HepG2 (cell line): ENCODE results near the gene PRKRIP1. TPM values are rescaled to one million over a fixed set of nuclear protein-coding genes. Genes with fewer than 3 reads are reported as not detected.

Experiments used
- ARNTL ChIP-seq: sonication (generic); formaldehyde crosslinking; IDR thresholded peaks from 2 replicates; pipeline ENCODE4 v1.4.0; 2020; ENCODE audit warnings: mild to moderate bottlenecking, missing genetic modification reagents
- ATAD3A ChIP-seq: sonication (generic); formaldehyde crosslinking; IDR thresholded peaks from 2 replicates; pipeline ENCODE4 v1.4.0; 2020; ENCODE audit warnings: missing genetic modification reagents
- ATRX ChIP-seq: sonication (generic); formaldehyde crosslinking; IDR thresholded peaks from 2 replicates; pipeline ENCODE4 v1.4.0; 2020; ENCODE audit warnings: missing genetic modification reagents, borderline replicate concordance
- CBX2 ChIP-seq, 2 experiments: fragments of 200-600 bp in 1 of 2; sonication (generic); formaldehyde crosslinking in 1 of 2; IDR thresholded peaks; 2 replicates each; pipeline versions ENCODE4 v1.7.0 to v1.8.1; 2018 to 2022; ENCODE audit warnings: low read depth in 2 of 2, low read length in 1 of 2, mild to moderate bottlenecking in 1 of 2, missing genetic modification reagents in 1 of 2
- GATAD2A ChIP-seq: IDR thresholded peaks from 2 replicates; pipeline ENCODE4 v1.6.1; 2016
- MBD4 ChIP-seq: IDR thresholded peaks from 2 replicates; pipeline ENCODE4 v1.6.1; 2012; ENCODE audit warnings: low read length, inconsistent platforms, borderline replicate concordance
- MED13 ChIP-seq: sonication (generic); formaldehyde crosslinking; IDR thresholded peaks from 2 replicates; pipeline ENCODE4 v1.5.0; 2020; ENCODE audit warnings: missing genetic modification reagents
- MTA3 ChIP-seq: sonication (generic); formaldehyde crosslinking; IDR thresholded peaks from 2 replicates; pipeline ENCODE4 v1.4.0; 2020; ENCODE audit warnings: missing genetic modification reagents
- SAFB2 ChIP-seq: sonication (generic); formaldehyde crosslinking; IDR thresholded peaks from 2 replicates; pipeline ENCODE4 v1.5.1; 2020; ENCODE audit warnings: missing genetic modification reagents, low read depth, mild to moderate bottlenecking, borderline replicate concordance
- ZFP36L2 ChIP-seq: sonication (generic); formaldehyde crosslinking; IDR thresholded peaks from 2 replicates; pipeline ENCODE4 v1.4.0; 2020; ENCODE audit warnings: missing genetic modification reagents
- ZNF343 ChIP-seq: sonication (generic); formaldehyde crosslinking; IDR thresholded peaks from 2 replicates; pipeline ENCODE4 v1.4.0; 2020; ENCODE audit warnings: mild to moderate bottlenecking, missing genetic modification reagents
- ZNF558 ChIP-seq: sonication (generic); formaldehyde crosslinking; IDR thresholded peaks from 2 replicates; pipeline ENCODE4 v1.9.0; 2022; ENCODE audit warnings: mild to moderate bottlenecking, missing genetic modification reagents, borderline replicate concordance
- polyA plus RNA-seq, 8 experiments: library from polyadenylated mRNA; depleted of rRNA in 3 of 8; stranded (reverse) in 7 of 8; unstranded in 1 of 8; fragments of >200 nt; fragmentation: Illumina TruSeq in 4 of 8; extraction: Trizol in 4 of 8; gene quantifications; 2 replicates each; pipeline versions ENCODE4 v1.2.1 to v1.2.3, GENCODE V29; 2011 to 2016; ENCODE audit warnings: low read depth in 4 of 8, missing spikeins in 1 of 8, mixed read lengths in 1 of 8; ENCODE audit not compliant: insufficient read depth in 1 of 8
- total RNA-seq, 5 experiments: library from RNA; depleted of rRNA; stranded (reverse); fragments of >200 nt; fragmentation: Illumina TruSeq; extraction: Trizol; gene quantifications; 2 replicates each; pipeline ENCODE4 v1.2.3, GENCODE V29; 2016; ENCODE audit warnings: low read depth in 1 of 5
- TF ChIP-seq, protein P1 (sequence below): sonication (generic); formaldehyde crosslinking; IDR thresholded peaks from 2 replicates; pipeline ENCODE4 v1.4.0; 2020; ENCODE audit warnings: mild to moderate bottlenecking, missing genetic modification reagents
- TF ChIP-seq, protein P2 (sequence below): IDR thresholded peaks from 2 replicates; pipeline ENCODE4 v1.6.1; 2018; ENCODE audit warnings: missing genetic modification reagents, mild to moderate bottlenecking, missing compliant biosample characterization
- TF ChIP-seq, protein P3 (sequence below): sonication (generic); formaldehyde crosslinking; IDR thresholded peaks from 2 replicates; pipeline ENCODE4 v1.5.0; 2020; ENCODE audit warnings: missing genetic modification reagents
- TF ChIP-seq, protein P4 (sequence below): IDR thresholded peaks from 2 replicates; pipeline ENCODE4 v1.6.1; 2016
- TF ChIP-seq, protein P5 (sequence below): sonication (generic); formaldehyde crosslinking; IDR thresholded peaks from 2 replicates; pipeline ENCODE4 v1.4.0; 2020; ENCODE audit warnings: missing genetic modification reagents
- TF ChIP-seq, protein P6 (sequence below): sonication (generic); formaldehyde crosslinking; IDR thresholded peaks from 2 replicates; pipeline ENCODE4 v1.5.1; 2020; ENCODE audit warnings: mild to moderate bottlenecking, missing genetic modification reagents, borderline replicate concordance

The PRKRIP1 gene
- total and polyA plus RNA-seq, 2 of the 13 experiments (the other 11 are each of a cell fraction or from before 2014, with no cell fraction given): 13.2 to 16.8 TPM

DNA sequence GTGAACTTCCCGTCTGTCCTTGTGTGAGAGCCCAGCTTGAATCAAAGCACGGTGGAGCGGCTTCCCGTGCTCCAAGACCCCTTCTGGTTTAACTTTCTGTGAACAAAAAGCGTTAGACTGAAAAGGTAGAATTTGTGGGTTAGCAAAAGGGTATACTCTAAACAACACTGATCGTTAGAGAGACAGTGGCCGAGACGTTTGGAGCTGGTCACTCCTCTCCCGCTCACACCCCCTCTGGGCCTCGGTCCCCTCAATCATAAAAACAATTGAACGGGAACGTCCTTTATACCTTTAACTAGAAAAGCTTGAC is 502 bp downstream of the PRKRIP1 start (continued):
- TF ChIP-seq, protein P1, sequence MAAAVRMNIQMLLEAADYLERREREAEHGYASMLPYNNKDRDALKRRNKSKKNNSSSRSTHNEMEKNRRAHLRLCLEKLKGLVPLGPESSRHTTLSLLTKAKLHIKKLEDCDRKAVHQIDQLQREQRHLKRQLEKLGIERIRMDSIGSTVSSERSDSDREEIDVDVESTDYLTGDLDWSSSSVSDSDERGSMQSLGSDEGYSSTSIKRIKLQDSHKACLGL (CRISPR knock-in tag): no peak
- TF ChIP-seq MED13 (CRISPR knock-in tag) (no peak), SAFB2 (CRISPR knock-in tag) (0 out of 2 replicates have a peak, but pooled peaks have one; percentile 3), ZNF558 (0 out of 2 replicates have a peak, but pooled peaks have one; percentile 25), CBX2 (IDR thresholded peaks at IDR 0.05; ENCODE audit: low read depth, low read length) (no peak), CBX2 (CRISPR knock-in tag; IDR thresholded peaks at IDR 0.05; ENCODE audit: low read depth) (no peak), ZFP36L2 (no peak), ZNF343 (CRISPR knock-in tag) (no peak; the same call in 1 of the 2 replicates), ATRX (CRISPR knock-in tag) (no peak), ATAD3A (CRISPR knock-in tag) (no peak), MBD4 (no peak), GATAD2A (no peak), ARNTL (CRISPR knock-in tag) (0 out of 2 replicates have a peak, but pooled peaks have one; percentile 14), MTA3 (CRISPR knock-in tag) (no peak)
- TF ChIP-seq, protein P2, sequence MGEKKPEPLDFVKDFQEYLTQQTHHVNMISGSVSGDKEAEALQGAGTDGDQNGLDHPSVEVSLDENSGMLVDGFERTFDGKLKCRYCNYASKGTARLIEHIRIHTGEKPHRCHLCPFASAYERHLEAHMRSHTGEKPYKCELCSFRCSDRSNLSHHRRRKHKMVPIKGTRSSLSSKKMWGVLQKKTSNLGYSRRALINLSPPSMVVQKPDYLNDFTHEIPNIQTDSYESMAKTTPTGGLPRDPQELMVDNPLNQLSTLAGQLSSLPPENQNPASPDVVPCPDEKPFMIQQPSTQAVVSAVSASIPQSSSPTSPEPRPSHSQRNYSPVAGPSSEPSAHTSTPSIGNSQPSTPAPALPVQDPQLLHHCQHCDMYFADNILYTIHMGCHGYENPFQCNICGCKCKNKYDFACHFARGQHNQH (CRISPR knock-in tag): no peak
- TF ChIP-seq, protein P3, sequence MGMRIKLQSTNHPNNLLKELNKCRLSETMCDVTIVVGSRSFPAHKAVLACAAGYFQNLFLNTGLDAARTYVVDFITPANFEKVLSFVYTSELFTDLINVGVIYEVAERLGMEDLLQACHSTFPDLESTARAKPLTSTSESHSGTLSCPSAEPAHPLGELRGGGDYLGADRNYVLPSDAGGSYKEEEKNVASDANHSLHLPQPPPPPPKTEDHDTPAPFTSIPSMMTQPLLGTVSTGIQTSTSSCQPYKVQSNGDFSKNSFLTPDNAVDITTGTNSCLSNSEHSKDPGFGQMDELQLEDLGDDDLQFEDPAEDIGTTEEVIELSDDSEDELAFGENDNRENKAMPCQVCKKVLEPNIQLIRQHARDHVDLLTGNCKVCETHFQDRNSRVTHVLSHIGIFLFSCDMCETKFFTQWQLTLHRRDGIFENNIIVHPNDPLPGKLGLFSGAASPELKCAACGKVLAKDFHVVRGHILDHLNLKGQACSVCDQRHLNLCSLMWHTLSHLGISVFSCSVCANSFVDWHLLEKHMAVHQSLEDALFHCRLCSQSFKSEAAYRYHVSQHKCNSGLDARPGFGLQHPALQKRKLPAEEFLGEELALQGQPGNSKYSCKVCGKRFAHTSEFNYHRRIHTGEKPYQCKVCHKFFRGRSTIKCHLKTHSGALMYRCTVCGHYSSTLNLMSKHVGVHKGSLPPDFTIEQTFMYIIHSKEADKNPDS (CRISPR knock-in tag): no peak
- TF ChIP-seq, protein P4, sequence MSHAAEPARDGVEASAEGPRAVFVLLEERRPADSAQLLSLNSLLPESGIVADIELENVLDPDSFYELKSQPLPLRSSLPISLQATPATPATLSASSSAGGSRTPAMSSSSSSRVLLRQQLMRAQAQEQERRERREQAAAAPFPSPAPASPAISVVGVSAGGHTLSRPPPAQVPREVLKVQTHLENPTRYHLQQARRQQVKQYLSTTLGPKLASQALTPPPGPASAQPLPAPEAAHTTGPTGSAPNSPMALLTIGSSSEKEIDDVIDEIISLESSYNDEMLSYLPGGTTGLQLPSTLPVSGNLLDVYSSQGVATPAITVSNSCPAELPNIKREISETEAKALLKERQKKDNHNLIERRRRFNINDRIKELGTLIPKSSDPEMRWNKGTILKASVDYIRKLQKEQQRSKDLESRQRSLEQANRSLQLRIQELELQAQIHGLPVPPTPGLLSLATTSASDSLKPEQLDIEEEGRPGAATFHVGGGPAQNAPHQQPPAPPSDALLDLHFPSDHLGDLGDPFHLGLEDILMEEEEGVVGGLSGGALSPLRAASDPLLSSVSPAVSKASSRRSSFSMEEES (CRISPR knock-in tag): no peak
- TF ChIP-seq, protein P5, sequence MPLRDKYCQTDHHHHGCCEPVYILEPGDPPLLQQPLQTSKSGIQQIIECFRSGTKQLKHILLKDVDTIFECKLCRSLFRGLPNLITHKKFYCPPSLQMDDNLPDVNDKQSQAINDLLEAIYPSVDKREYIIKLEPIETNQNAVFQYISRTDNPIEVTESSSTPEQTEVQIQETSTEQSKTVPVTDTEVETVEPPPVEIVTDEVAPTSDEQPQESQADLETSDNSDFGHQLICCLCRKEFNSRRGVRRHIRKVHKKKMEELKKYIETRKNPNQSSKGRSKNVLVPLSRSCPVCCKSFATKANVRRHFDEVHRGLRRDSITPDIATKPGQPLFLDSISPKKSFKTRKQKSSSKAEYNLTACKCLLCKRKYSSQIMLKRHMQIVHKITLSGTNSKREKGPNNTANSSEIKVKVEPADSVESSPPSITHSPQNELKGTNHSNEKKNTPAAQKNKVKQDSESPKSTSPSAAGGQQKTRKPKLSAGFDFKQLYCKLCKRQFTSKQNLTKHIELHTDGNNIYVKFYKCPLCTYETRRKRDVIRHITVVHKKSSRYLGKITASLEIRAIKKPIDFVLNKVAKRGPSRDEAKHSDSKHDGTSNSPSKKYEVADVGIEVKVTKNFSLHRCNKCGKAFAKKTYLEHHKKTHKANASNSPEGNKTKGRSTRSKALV: no peak
- TF ChIP-seq, protein P6, sequence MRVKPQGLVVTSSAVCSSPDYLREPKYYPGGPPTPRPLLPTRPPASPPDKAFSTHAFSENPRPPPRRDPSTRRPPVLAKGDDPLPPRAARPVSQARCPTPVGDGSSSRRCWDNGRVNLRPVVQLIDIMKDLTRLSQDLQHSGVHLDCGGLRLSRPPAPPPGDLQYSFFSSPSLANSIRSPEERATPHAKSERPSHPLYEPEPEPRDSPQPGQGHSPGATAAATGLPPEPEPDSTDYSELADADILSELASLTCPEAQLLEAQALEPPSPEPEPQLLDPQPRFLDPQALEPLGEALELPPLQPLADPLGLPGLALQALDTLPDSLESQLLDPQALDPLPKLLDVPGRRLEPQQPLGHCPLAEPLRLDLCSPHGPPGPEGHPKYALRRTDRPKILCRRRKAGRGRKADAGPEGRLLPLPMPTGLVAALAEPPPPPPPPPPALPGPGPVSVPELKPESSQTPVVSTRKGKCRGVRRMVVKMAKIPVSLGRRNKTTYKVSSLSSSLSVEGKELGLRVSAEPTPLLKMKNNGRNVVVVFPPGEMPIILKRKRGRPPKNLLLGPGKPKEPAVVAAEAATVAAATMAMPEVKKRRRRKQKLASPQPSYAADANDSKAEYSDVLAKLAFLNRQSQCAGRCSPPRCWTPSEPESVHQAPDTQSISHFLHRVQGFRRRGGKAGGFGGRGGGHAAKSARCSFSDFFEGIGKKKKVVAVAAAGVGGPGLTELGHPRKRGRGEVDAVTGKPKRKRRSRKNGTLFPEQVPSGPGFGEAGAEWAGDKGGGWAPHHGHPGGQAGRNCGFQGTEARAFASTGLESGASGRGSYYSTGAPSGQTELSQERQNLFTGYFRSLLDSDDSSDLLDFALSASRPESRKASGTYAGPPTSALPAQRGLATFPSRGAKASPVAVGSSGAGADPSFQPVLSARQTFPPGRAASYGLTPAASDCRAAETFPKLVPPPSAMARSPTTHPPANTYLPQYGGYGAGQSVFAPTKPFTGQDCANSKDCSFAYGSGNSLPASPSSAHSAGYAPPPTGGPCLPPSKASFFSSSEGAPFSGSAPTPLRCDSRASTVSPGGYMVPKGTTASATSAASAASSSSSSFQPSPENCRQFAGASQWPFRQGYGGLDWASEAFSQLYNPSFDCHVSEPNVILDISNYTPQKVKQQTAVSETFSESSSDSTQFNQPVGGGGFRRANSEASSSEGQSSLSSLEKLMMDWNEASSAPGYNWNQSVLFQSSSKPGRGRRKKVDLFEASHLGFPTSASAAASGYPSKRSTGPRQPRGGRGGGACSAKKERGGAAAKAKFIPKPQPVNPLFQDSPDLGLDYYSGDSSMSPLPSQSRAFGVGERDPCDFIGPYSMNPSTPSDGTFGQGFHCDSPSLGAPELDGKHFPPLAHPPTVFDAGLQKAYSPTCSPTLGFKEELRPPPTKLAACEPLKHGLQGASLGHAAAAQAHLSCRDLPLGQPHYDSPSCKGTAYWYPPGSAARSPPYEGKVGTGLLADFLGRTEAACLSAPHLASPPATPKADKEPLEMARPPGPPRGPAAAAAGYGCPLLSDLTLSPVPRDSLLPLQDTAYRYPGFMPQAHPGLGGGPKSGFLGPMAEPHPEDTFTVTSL (CRISPR knock-in tag): 0 out of 2 replicates have a peak, but pooled peaks have one; percentile 15
